ENCODE measurements around the gene MBNL1.
"Not testable (repeated sequence)": the region's sequence is repeated elsewhere in the genome, so short reads cannot be mapped to it uniquely, and the experiment has no call there.

DNA sequence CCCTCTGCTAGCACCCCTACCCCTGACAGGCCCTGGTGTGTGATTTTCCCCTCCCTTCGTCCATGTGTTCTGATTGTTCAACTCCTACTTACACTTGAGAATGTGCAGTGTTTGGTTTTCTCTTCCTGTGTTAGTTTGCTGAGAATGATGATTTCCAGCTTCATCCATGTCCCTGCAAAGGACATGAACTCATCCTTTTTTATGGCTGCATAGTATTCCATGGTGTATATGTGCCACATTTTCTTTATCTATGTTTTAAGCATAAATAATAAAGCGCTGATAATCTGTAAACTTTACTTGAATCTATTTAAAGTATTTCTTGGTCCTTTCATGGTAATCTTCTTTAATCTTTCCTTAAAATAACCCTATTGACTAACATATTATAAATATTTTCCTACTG, 128.6 kb downstream of the MBNL1 start:
- not testable (repeated sequence) for TF ChIP-seq SIN3B (IDR thresholded peaks at IDR 0.05; ENCODE audit: low read length); ZNF597 (CRISPR knock-in tag; IDR thresholded peaks at IDR 0.05); JUN (CRISPR knock-in tag; IDR thresholded peaks at IDR 0.05); ZNF3 (CRISPR knock-in tag; IDR thresholded peaks at IDR 0.05); NR2C2 (CRISPR knock-in tag; IDR thresholded peaks at IDR 0.05; ENCODE audit: borderline replicate concordance); YY1 (IDR thresholded peaks at IDR 0.05; ENCODE audit: insufficient read depth, insufficient replicate concordance, low read depth, low read length); TCF7L2 (IDR thresholded peaks at IDR 0.05; ENCODE audit: low read depth, low read length); TBP (CRISPR knock-in tag; IDR thresholded peaks at IDR 0.05); ELF1 (CRISPR knock-in tag; IDR thresholded peaks at IDR 0.05)
- TF ChIP-seq, protein P1, sequence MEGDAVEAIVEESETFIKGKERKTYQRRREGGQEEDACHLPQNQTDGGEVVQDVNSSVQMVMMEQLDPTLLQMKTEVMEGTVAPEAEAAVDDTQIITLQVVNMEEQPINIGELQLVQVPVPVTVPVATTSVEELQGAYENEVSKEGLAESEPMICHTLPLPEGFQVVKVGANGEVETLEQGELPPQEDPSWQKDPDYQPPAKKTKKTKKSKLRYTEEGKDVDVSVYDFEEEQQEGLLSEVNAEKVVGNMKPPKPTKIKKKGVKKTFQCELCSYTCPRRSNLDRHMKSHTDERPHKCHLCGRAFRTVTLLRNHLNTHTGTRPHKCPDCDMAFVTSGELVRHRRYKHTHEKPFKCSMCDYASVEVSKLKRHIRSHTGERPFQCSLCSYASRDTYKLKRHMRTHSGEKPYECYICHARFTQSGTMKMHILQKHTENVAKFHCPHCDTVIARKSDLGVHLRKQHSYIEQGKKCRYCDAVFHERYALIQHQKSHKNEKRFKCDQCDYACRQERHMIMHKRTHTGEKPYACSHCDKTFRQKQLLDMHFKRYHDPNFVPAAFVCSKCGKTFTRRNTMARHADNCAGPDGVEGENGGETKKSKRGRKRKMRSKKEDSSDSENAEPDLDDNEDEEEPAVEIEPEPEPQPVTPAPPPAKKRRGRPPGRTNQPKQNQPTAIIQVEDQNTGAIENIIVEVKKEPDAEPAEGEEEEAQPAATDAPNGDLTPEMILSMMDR (CRISPR knock-in tag; IDR thresholded peaks at IDR 0.05), result not testable (repeated sequence)
